ENCODE data around the gene GLYR1. TPM values are rescaled to one million over a fixed set of nuclear protein-coding genes. Genes with fewer than 3 reads are reported as not detected.

GLYR1 gene
- total and polyA plus RNA-seq, 10 of the 15 experiments (the other 5 are each of a cell fraction or from before 2014, with no cell fraction given) = 7.3 to 90.2 (median 57.2) TPM

DNA sequence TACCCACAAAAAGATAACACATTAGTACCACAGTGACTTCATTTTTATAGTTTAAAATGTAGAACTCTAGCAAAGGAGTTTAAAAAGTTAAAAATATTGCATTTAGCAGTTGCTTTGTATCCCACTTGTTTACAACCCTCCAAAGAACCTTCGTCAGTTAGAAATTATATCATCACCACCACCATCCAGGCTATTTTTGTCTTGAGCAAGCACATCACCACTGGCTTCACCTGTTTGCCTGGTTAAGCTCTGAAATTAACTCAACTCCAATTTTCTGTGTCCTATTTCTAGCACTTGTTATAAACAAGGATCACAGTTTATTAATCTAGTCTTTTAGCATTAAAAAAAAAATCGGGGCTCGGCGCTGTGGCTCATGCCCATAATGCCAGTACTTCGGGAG, 6.1 kb downstream of the GLYR1 start:
- TF ChIP-seq CREM (IDR thresholded peaks at IDR 0.05; ENCODE audit: low read depth) (no peak), MYB (IDR thresholded peaks at IDR 0.05; ENCODE audit: borderline replicate concordance, low read depth, low read length) (no peak), RFX5 (IDR thresholded peaks at IDR 0.05; ENCODE audit: low read depth, low read length) (no peak), IKZF1 (conservative IDR thresholded peaks at IDR 0.05) (no peak), BMI1 (IDR thresholded peaks at IDR 0.05; ENCODE audit: borderline replicate concordance) (no peak), BCL11A (IDR thresholded peaks at IDR 0.05; ENCODE audit: low read depth, low read length) (no peak), SMAD5 (IDR thresholded peaks at IDR 0.05; ENCODE audit: low read depth) (no peak), POLR2A (IDR thresholded peaks at IDR 0.05; ENCODE audit: low read depth, low read length) (no peak), MXI1 (IDR thresholded peaks at IDR 0.05; ENCODE audit: low read depth, low read length) (no peak), TBL1XR1 (IDR thresholded peaks at IDR 0.05; ENCODE audit: low read depth, low read length) (no peak)
- TF ChIP-seq, protein P1, sequence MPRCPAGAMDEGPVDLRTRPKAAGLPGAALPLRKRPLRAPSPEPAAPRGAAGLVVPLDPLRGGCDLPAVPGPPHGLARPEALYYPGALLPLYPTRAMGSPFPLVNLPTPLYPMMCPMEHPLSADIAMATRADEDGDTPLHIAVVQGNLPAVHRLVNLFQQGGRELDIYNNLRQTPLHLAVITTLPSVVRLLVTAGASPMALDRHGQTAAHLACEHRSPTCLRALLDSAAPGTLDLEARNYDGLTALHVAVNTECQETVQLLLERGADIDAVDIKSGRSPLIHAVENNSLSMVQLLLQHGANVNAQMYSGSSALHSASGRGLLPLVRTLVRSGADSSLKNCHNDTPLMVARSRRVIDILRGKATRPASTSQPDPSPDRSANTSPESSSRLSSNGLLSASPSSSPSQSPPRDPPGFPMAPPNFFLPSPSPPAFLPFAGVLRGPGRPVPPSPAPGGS (IDR thresholded peaks at IDR 0.05; ENCODE audit: borderline replicate concordance, insufficient read depth, low read depth, low read length, poor library complexity, severe bottlenecking) = no peak
- TF ChIP-seq, protein P2, sequence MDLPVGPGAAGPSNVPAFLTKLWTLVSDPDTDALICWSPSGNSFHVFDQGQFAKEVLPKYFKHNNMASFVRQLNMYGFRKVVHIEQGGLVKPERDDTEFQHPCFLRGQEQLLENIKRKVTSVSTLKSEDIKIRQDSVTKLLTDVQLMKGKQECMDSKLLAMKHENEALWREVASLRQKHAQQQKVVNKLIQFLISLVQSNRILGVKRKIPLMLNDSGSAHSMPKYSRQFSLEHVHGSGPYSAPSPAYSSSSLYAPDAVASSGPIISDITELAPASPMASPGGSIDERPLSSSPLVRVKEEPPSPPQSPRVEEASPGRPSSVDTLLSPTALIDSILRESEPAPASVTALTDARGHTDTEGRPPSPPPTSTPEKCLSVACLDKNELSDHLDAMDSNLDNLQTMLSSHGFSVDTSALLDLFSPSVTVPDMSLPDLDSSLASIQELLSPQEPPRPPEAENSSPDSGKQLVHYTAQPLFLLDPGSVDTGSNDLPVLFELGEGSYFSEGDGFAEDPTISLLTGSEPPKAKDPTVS (IDR thresholded peaks at IDR 0.05; ENCODE audit: low read depth, low read length) = no peak
- TF ChIP-seq, protein P3, sequence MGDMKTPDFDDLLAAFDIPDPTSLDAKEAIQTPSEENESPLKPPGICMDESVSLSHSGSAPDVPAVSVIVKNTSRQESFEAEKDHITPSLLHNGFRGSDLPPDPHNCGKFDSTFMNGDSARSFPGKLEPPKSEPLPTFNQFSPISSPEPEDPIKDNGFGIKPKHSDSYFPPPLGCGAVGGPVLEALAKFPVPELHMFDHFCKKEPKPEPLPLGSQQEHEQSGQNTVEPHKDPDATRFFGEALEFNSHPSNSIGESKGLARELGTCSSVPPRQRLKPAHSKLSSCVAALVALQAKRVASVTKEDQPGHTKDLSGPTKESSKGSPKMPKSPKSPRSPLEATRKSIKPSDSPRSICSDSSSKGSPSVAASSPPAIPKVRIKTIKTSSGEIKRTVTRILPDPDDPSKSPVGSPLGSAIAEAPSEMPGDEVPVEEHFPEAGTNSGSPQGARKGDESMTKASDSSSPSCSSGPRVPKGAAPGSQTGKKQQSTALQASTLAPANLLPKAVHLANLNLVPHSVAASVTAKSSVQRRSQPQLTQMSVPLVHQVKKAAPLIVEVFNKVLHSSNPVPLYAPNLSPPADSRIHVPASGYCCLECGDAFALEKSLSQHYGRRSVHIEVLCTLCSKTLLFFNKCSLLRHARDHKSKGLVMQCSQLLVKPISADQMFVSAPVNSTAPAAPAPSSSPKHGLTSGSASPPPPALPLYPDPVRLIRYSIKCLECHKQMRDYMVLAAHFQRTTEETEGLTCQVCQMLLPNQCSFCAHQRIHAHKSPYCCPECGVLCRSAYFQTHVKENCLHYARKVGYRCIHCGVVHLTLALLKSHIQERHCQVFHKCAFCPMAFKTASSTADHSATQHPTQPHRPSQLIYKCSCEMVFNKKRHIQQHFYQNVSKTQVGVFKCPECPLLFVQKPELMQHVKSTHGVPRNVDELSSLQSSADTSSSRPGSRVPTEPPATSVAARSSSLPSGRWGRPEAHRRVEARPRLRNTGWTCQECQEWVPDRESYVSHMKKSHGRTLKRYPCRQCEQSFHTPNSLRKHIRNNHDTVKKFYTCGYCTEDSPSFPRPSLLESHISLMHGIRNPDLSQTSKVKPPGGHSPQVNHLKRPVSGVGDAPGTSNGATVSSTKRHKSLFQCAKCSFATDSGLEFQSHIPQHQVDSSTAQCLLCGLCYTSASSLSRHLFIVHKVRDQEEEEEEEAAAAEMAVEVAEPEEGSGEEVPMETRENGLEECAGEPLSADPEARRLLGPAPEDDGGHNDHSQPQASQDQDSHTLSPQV (IDR thresholded peaks at IDR 0.05) = no peak
- H3K4me1 ChIP-seq (ENCODE audit: control insufficient read depth, insufficient read depth, low read length) = no peaks in the 10 kb centered on the region
- POLR2A ChIA-PET = interaction anchor here (0.7 to 1.0 kb wide), 2 partner anchors 11 to 46 kb away, joined by 3 to 7 read pairs; no protein-coding TSS in a partner anchor
- RAD21 ChIA-PET (ENCODE audit: unreplicated experiment) = no interaction called here
- ATAC-seq (no peak), DNase-seq (ENCODE audit: low read depth, low spot score) (no peak), FAIRE-seq (no peak)
- no peaks in the 10 kb centered on the region for H3K27me3 ChIP-seq (replicated peaks in 1 of 2; ENCODE audit: control insufficient read depth in 2 of 2, insufficient read depth in 2 of 2, low read length in 1 of 2)
- H3K9me3 ChIP-seq (replicated peaks; ENCODE audit: control insufficient read depth, insufficient read depth, low read length) = no peaks in the 10 kb centered on the region
- BruUV-seq (replicated peaks) = no TSS peak
- no peak overlapping the region for H3K4me3 ChIP-seq
- no peak overlapping the region for H2AFZ ChIP-seq (ENCODE audit: control insufficient read depth, low read depth, low read length)
- intact Hi-C loops (cut with micrococcal nuclease; ENCODE audit: unreplicated experiment) = loop anchor here (10.0 kb wide), 1 partner anchor 254 kb away; the partner anchor contains the start of gene EEF2KMT
- no peak overlapping the region for H3K27ac ChIP-seq (ENCODE audit: control insufficient read depth, insufficient read depth)
- H4K20me1 ChIP-seq (ENCODE audit: control insufficient read depth, insufficient read depth) = no peaks in the 10 kb centered on the region
- WGBS (ENCODE audit: insufficient coverage, insufficient replicate concordance, low lambda C conversion rate, missing lambda C conversion rate) = 78% methylated on average over 5 of the region's 5 CpGs
- H3K79me2 ChIP-seq (ENCODE audit: control insufficient read depth, insufficient read depth, low read length) = peaks cover 10% of the 10 kb centered on the region
- CTCF ChIA-PET = no interaction called here
- H3K36me3 ChIP-seq (ENCODE audit: control insufficient read depth in 2 of 2, insufficient read depth in 2 of 2, low read length in 1 of 2) = peaks cover 9 to 38% of the 10 kb centered on the region in 2 experiments
- H3K4me2 ChIP-seq (ENCODE audit: control insufficient read depth, insufficient read depth) = no peak overlapping the region
- in situ Hi-C loops (cut with MboI) = loop anchor here (10.0 kb wide), 1 partner anchor 244 kb away; no protein-coding TSS in a partner anchor
- SMC1A ChIA-PET (ENCODE audit: uncharacterized antibody, unreplicated experiment) = interaction anchor here (0.7 kb wide), 1 partner anchor 9 kb away, joined by 4 read pairs; no protein-coding TSS in a partner anchor
- H3K9ac ChIP-seq (ENCODE audit: control insufficient read depth, insufficient read depth, low read length) = no peak overlapping the region
